ENCODE data around the gene GRAMD1B.

GRCh38 chr11:123580137-123580536, 150.1 kb downstream of the GRAMD1B start:
- no peak for TF ChIP-seq CTCF (IDR thresholded peaks at IDR 0.05)
- no peak for TF ChIP-seq POLR2AphosphoS5 (IDR thresholded peaks at IDR 0.05)

Data from breast epithelium (tissue), 3 donors.